H9 (cell line): ENCODE data around the gene NPHP4. TPM values are rescaled to one million over a fixed set of nuclear protein-coding genes. Genes with fewer than 3 reads are reported as not detected.

Experiments used
- DNase-seq: peaks from one replicate; pipeline ENCODE4 v3.0.0-alpha.2; 2017
- H2AFZ ChIP-seq: one replicate; pipeline ENCODE4 v1.6.1; 2013; ENCODE audit warnings: mild to moderate bottlenecking, low read length, control low read depth, moderate library complexity
- H2AK5ac ChIP-seq: 2 replicates; pipeline ENCODE4 v1.6.1; 2013; ENCODE audit warnings: low read length, control low read depth, mixed read lengths; ENCODE audit not compliant: insufficient read length
- H2BK120ac ChIP-seq: one replicate; pipeline ENCODE4 v1.6.1; 2013; ENCODE audit warnings: low read depth, mild to moderate bottlenecking, low read length, control low read depth, inconsistent platforms; ENCODE audit not compliant: poor library complexity, severe bottlenecking
- H2BK12ac ChIP-seq: 2 replicates; pipeline ENCODE4 v1.6.1; 2013; ENCODE audit warnings: low read length, control low read depth, mixed read lengths, low read depth; ENCODE audit not compliant: insufficient read length
- H2BK15ac ChIP-seq: 2 replicates; pipeline ENCODE4 v1.6.1; 2013; ENCODE audit warnings: low read depth, low read length, control low read depth
- H2BK20ac ChIP-seq: one replicate; pipeline ENCODE4 v1.6.1; 2013; ENCODE audit warnings: low read depth, mild to moderate bottlenecking, low read length, control low read depth, inconsistent platforms; ENCODE audit not compliant: poor library complexity, severe bottlenecking
- H2BK5ac ChIP-seq: 2 replicates; pipeline ENCODE4 v1.6.1; 2013; ENCODE audit warnings: low read length, control low read depth, mixed read lengths; ENCODE audit not compliant: insufficient read length
- H3K14ac ChIP-seq: 2 replicates; pipeline ENCODE4 v1.6.1; 2013; ENCODE audit warnings: low read length, control low read depth; ENCODE audit not compliant: insufficient read depth
- H3K18ac ChIP-seq: 2 replicates; pipeline ENCODE4 v1.6.1; 2013; ENCODE audit warnings: low read depth, mild to moderate bottlenecking, mixed read lengths, low read length, control low read depth; ENCODE audit not compliant: insufficient read length
- H3K23ac ChIP-seq: 2 replicates; pipeline ENCODE4 v1.6.1; 2013; ENCODE audit warnings: low read length, control low read depth, mixed read lengths, low read depth; ENCODE audit not compliant: insufficient read length
- H3K23me2 ChIP-seq: 2 replicates; pipeline ENCODE4 v1.6.1; 2013; ENCODE audit warnings: low read depth, mild to moderate bottlenecking, mixed read lengths, low read length, control low read depth; ENCODE audit not compliant: insufficient read length, poor library complexity, severe bottlenecking
- H3K27ac ChIP-seq: 2 replicates; pipeline ENCODE4 v1.5.1; 2013; ENCODE audit warnings: low read length, control low read depth, mixed read lengths, low read depth; ENCODE audit not compliant: insufficient read length
- H3K27me3 ChIP-seq: 2 replicates; pipeline ENCODE4 v1.6.1; 2013; ENCODE audit warnings: low read length, control low read depth, inconsistent platforms; ENCODE audit not compliant: insufficient read depth
- H3K4ac ChIP-seq: 2 replicates; pipeline ENCODE4 v1.6.1; 2013; ENCODE audit warnings: low read depth, mild to moderate bottlenecking, control low read depth, inconsistent platforms, low read length, moderate library complexity
- H3K4me1 ChIP-seq: 2 replicates; pipeline ENCODE4 v1.6.1; 2013; ENCODE audit warnings: low read length, control low read depth, inconsistent platforms; ENCODE audit not compliant: insufficient read depth
- H3K4me2 ChIP-seq: 2 replicates; pipeline ENCODE4 v1.6.1; 2013; ENCODE audit warnings: low read length, control low read depth, mixed read lengths; ENCODE audit not compliant: insufficient read length, insufficient read depth
- H3K56ac ChIP-seq: 2 replicates; pipeline ENCODE4 v1.6.1; 2013; ENCODE audit warnings: low read depth, mild to moderate bottlenecking, mixed read lengths, low read length, control low read depth; ENCODE audit not compliant: insufficient read length
- H3K79me1 ChIP-seq: 2 replicates; pipeline ENCODE4 v1.6.1; 2013; ENCODE audit warnings: low read depth, mild to moderate bottlenecking, moderate library complexity, low read length, control low read depth, inconsistent platforms; ENCODE audit not compliant: insufficient read depth, poor library complexity, severe bottlenecking
- H3K79me2 ChIP-seq: 2 replicates; pipeline ENCODE4 v1.6.1; 2013; ENCODE audit warnings: low read length, control low read depth, inconsistent platforms; ENCODE audit not compliant: insufficient read depth
- H3K9ac ChIP-seq: 2 replicates; pipeline ENCODE4 v1.6.1; 2013; ENCODE audit warnings: low read length, control low read depth, mixed read lengths; ENCODE audit not compliant: insufficient read length; ENCODE audit errors: extremely low read depth
- H3K9me3 ChIP-seq: one replicate; pipeline ENCODE4 v1.6.1; 2013; ENCODE audit warnings: low read depth, low read length, inconsistent platforms; ENCODE audit not compliant: control insufficient read depth
- H3T11ph ChIP-seq: one replicate; pipeline ENCODE4 v1.6.1; 2013; ENCODE audit warnings: mild to moderate bottlenecking, low read length, control low read depth, inconsistent platforms
- H4K20me1 ChIP-seq: one replicate; pipeline ENCODE4 v1.6.1; 2013; ENCODE audit not compliant: control insufficient read depth, insufficient read length, insufficient read depth
- H4K5ac ChIP-seq: 2 replicates; pipeline ENCODE4 v1.6.1; 2013; ENCODE audit warnings: low read depth, mild to moderate bottlenecking, mixed read lengths, low read length, control low read depth; ENCODE audit not compliant: insufficient read length
- H4K8ac ChIP-seq: replicated peaks from 2 replicates; pipeline ENCODE4 v1.6.1; 2013; ENCODE audit warnings: low read length, control low read depth, mixed read lengths, low read depth; ENCODE audit not compliant: insufficient read length
- H4K91ac ChIP-seq: 2 replicates; pipeline ENCODE4 v1.6.1; 2013; ENCODE audit warnings: low read depth, mild to moderate bottlenecking, moderate library complexity, mixed read lengths, low read length, control low read depth; ENCODE audit not compliant: insufficient read length
- H3K27ac Mint-ChIP-seq, 3 experiments: 2 replicates in 2 of 3; 3 replicates in 1 of 3; pipeline ENCODE4 v1.8.0; 2020 to 2021; ENCODE audit warnings: mixed read lengths in 3 of 3, mild to moderate bottlenecking in 1 of 3, moderate library complexity in 1 of 3
- H3K27me3 Mint-ChIP-seq: 2 replicates; pipeline ENCODE4 v1.8.0; 2021; ENCODE audit warnings: low read depth, mild to moderate bottlenecking, moderate library complexity, mixed read lengths
- H3K36me3 Mint-ChIP-seq, 3 experiments: 2 replicates in 2 of 3; 3 replicates in 1 of 3; pipeline ENCODE4 v1.8.0; 2020 to 2021; ENCODE audit warnings: low read depth in 3 of 3, mixed read lengths in 3 of 3; ENCODE audit not compliant: insufficient read depth in 1 of 3
- H3K4me1 Mint-ChIP-seq, 2 experiments: 2 replicates each; pipeline ENCODE4 v1.8.0; 2020; ENCODE audit warnings: mixed read lengths in 2 of 2
- H3K4me3 Mint-ChIP-seq, 2 experiments: 2 replicates in 1 of 2; 3 replicates in 1 of 2; pipeline ENCODE4 v1.8.0; 2020 to 2021; ENCODE audit warnings: mild to moderate bottlenecking in 2 of 2, mixed read lengths in 2 of 2, moderate library complexity in 1 of 2
- H3K9me3 Mint-ChIP-seq, 2 experiments: 2 replicates in 1 of 2; 3 replicates in 1 of 2; pipeline ENCODE4 v1.8.0; 2020; ENCODE audit warnings: mild to moderate bottlenecking in 2 of 2, mixed read lengths in 2 of 2, moderate library complexity in 1 of 2
- WGBS: extraction: QIAGEN DNeasy Blood & Tissue Kit; methylation state at CpG from one replicate; pipeline ENCODE4 v1.1.7; 2013; ENCODE audit warnings: missing lambda C conversion rate, low lambda C conversion rate, mixed read lengths; ENCODE audit not compliant: insufficient read length; ENCODE audit errors: extremely low coverage; 5-methylcytosine and 5-hydroxymethylcytosine counted together
- total RNA-seq: library from RNA; stranded (reverse); gene quantifications from 2 replicates; pipeline ENCODE4 v1.2.1, GENCODE V29; 2021
- TF ChIP-seq, protein P1 (sequence below): fragments of 200-600 bp; sonication (generic); conservative IDR thresholded peaks from 3 replicates; pipeline ENCODE4 v1.8.0; 2021; ENCODE audit warnings: antibody characterized with exemption, mild to moderate bottlenecking

The NPHP4 gene
- total RNA-seq, 1 experiment from 2014 or later = 17.6 TPM

DNA sequence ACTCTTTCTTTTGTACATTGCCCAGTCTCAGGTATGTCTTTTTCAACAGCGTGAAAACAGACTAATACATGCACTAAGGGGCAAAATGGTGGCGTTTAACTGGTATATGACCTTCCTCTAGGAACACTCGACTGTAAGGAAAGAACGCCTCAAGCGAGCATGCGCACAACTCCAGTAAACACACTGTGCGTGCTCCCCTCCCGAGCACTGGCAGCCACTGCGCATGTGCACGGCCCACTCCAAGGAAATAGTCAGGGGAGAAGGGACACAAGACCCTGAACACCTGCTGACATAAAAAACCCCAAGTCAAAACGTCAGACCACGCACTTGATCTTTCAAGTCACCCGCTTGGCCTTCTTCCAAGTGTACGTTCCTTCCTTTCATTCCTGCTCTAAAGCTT lies 173.5 kb downstream of the NPHP4 start:
- no peaks in the 10 kb centered on the region for H3K23me2 ChIP-seq
- Mint-ChIP-seq H3K9me3 (peaks cover 4 to 20% of the 10 kb centered on the region in 2 experiments), H3K27ac (no peak overlapping the region; a peak in 1 of 7 replicates), H3K27me3 (peaks cover 15% of the 10 kb centered on the region), H3K4me3 (no peak overlapping the region), H3K36me3 (peaks cover 4 to 9% (median 5%) of the 10 kb centered on the region in 3 experiments; a peak in 4 of 7 replicates), H3K4me1 (peaks cover 3 to 6% of the 10 kb centered on the region in 2 experiments; a peak in 3 of 4 replicates)
- no peak overlapping the region for H3K18ac ChIP-seq
- no peak overlapping the region for H2BK12ac ChIP-seq
- H3K4me1 ChIP-seq = no peaks in the 10 kb centered on the region
- H3K4me2 ChIP-seq = no peak overlapping the region
- no peaks in the 10 kb centered on the region for H4K20me1 ChIP-seq
- H3K79me1 ChIP-seq = no peaks in the 10 kb centered on the region
- H3K27me3 ChIP-seq = no peaks in the 10 kb centered on the region
- no peaks in the 10 kb centered on the region for H3K9me3 ChIP-seq
- no peak overlapping the region for H2BK15ac ChIP-seq
- WGBS = no CpG with 5 or more reads among the region's 14 CpGs
- H3K4ac ChIP-seq = no peak overlapping the region
- H2BK120ac ChIP-seq = no peak overlapping the region
- H3K56ac ChIP-seq = no peak overlapping the region
- no peak overlapping the region for H3T11ph ChIP-seq
- H4K5ac ChIP-seq = no peak overlapping the region
- no peak overlapping the region for H2BK20ac ChIP-seq
- TF ChIP-seq, protein P1, sequence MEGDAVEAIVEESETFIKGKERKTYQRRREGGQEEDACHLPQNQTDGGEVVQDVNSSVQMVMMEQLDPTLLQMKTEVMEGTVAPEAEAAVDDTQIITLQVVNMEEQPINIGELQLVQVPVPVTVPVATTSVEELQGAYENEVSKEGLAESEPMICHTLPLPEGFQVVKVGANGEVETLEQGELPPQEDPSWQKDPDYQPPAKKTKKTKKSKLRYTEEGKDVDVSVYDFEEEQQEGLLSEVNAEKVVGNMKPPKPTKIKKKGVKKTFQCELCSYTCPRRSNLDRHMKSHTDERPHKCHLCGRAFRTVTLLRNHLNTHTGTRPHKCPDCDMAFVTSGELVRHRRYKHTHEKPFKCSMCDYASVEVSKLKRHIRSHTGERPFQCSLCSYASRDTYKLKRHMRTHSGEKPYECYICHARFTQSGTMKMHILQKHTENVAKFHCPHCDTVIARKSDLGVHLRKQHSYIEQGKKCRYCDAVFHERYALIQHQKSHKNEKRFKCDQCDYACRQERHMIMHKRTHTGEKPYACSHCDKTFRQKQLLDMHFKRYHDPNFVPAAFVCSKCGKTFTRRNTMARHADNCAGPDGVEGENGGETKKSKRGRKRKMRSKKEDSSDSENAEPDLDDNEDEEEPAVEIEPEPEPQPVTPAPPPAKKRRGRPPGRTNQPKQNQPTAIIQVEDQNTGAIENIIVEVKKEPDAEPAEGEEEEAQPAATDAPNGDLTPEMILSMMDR = no peak
- H4K91ac ChIP-seq = no peak overlapping the region
- no peak overlapping the region for H3K14ac ChIP-seq
- no peak overlapping the region for H2AFZ ChIP-seq
- no peak overlapping the region for H2AK5ac ChIP-seq
- H3K79me2 ChIP-seq = no peaks in the 10 kb centered on the region
- DNase-seq = no peak
- H4K8ac ChIP-seq = no peak overlapping the region
- no peak overlapping the region for H3K23ac ChIP-seq
- no peak overlapping the region for H2BK5ac ChIP-seq
- H3K9ac ChIP-seq = no peak overlapping the region
- no peak overlapping the region for H3K27ac ChIP-seq
